ENCODE measurements around the gene P4HA3.

DNA sequence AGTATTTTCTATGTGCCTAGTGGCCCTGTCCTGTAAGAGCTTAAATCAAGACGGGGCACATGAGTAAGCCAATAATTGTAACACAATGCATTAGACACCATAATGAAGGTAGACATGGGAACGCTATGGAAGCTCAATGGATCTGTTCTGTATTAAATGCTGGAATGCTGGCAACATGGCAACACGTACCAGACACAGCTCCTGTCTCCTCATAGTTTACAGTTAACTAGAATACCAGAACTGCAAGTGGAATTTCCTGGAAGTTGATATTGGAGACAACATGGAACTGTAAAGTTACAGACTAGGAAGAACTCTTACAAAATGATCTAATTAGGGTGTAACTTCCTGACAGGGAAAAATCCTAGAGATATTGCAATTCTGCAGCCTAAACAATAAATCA, 12.4 kb downstream of the P4HA3 start:
- TF ChIP-seq, protein P1, sequence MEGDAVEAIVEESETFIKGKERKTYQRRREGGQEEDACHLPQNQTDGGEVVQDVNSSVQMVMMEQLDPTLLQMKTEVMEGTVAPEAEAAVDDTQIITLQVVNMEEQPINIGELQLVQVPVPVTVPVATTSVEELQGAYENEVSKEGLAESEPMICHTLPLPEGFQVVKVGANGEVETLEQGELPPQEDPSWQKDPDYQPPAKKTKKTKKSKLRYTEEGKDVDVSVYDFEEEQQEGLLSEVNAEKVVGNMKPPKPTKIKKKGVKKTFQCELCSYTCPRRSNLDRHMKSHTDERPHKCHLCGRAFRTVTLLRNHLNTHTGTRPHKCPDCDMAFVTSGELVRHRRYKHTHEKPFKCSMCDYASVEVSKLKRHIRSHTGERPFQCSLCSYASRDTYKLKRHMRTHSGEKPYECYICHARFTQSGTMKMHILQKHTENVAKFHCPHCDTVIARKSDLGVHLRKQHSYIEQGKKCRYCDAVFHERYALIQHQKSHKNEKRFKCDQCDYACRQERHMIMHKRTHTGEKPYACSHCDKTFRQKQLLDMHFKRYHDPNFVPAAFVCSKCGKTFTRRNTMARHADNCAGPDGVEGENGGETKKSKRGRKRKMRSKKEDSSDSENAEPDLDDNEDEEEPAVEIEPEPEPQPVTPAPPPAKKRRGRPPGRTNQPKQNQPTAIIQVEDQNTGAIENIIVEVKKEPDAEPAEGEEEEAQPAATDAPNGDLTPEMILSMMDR (conservative IDR thresholded peaks at IDR 0.05; ENCODE audit: low read depth, low read length), result no peak
- TF ChIP-seq EZH2 (IDR thresholded peaks at IDR 0.05; ENCODE audit: low read length, unreplicated experiment) (no peak), EZH2phosphoT487 (IDR thresholded peaks at IDR 0.05; ENCODE audit: borderline replicate concordance, low read length) (no peak)

Data from PC-3 (cell line).